Lower leg skin (tissue), 4 donors: ENCODE measurements around the gene IFNGR2. TPM values are rescaled to one million over a fixed set of nuclear protein-coding genes. Genes with fewer than 3 reads are reported as not detected.

Experiments
- DNase-seq, 2 donors: peaks; one replicate each; pipeline ENCODE4 v3.0.0-alpha.2; 2019; ENCODE audit warnings: low spot score in 2 of 2
- H3K4me3 ChIP-seq: fragments of 200-600 bp; sonication (generic); 2 replicates; pipeline ENCODE4 v1.5.1; 2017; ENCODE audit warnings: mild to moderate bottlenecking, low read depth; ENCODE audit not compliant: poor library complexity, severe bottlenecking
- CTCF ChIP-seq, 3 donors: fragments of 450-650 bp; IDR thresholded peaks; one replicate each; pipeline ENCODE4 v1.5.1; 2016; ENCODE audit warnings: antibody characterized with exemption in 3 of 3, mild to moderate bottlenecking in 3 of 3, moderate library complexity in 2 of 3
- POLR2A ChIP-seq, 2 donors: fragments of 450-650 bp; IDR thresholded peaks; one replicate each; pipeline ENCODE4 v1.6.1; 2016 to 2017; ENCODE audit warnings: antibody characterized with exemption in 2 of 2, mild to moderate bottlenecking in 1 of 2, moderate library complexity in 1 of 2
- WGBS, 2 donors: methylation state at CpG; one replicate each; pipeline ENCODE4 v1.1.5; 2018; 5-methylcytosine and 5-hydroxymethylcytosine counted together
- intact Hi-C: fragments of 100-400 bp; cut with DNase I; formaldehyde crosslinking; loops from one replicate; pipeline ENCODE4 v1.15.0; 2023; ENCODE audit warnings: low total_unique reads
- total RNA-seq, 4 donors: library from RNA; depleted of rRNA; stranded (reverse); fragments of >200 nt; gene quantifications; one replicate each; pipeline ENCODE4 v1.1.0, GENCODE V29; 2016

The IFNGR2 gene
- total RNA-seq, 4 donors from 2014 or later = 46.7 to 74.1 (median 60.9) TPM

GRCh38 chr21:33449616-33450015, 46.4 kb downstream of the IFNGR2 start:
- DNase-seq = no peak
- WGBS, 2 donors = 86 to 87% methylated on average over 4 of the region's 4 CpGs
- intact Hi-C loops = loop anchor here (5.0 to 10.0 kb wide), 2 partner anchors 85 to 247 kb away; no protein-coding TSS in a partner anchor

GRCh38 chr21:33451634-33452071, 48.4 kb downstream of the IFNGR2 start:
- no peak for DNase-seq
- TF ChIP-seq POLR2A (IDR thresholded peaks at IDR 0.05) = no peak
- no peak for TF ChIP-seq CTCF (IDR thresholded peaks at IDR 0.05)
- 69 to 70% methylated on average over 1 of the region's 1 CpG for WGBS, 2 donors

More at GRCh38 chr21:33449616-33450015, 46.4 kb downstream of the IFNGR2 start:
- no peak overlapping the region for H3K4me3 ChIP-seq
- TF ChIP-seq POLR2A (IDR thresholded peaks at IDR 0.05) = no peak
- TF ChIP-seq CTCF (IDR thresholded peaks at IDR 0.05) = no peak

GRCh38 chr21:33452362-33452761, 49.1 kb downstream of the IFNGR2 start:
- WGBS, 2 donors = 92 to 96% methylated on average over 3 of the region's 3 CpGs
- TF ChIP-seq POLR2A (IDR thresholded peaks at IDR 0.05) = no peak
- no peak for TF ChIP-seq CTCF (IDR thresholded peaks at IDR 0.05)
- no peak for DNase-seq
- intact Hi-C loops = no loop called here
- H3K4me3 ChIP-seq = no peak overlapping the region

More at GRCh38 chr21:33451634-33452071, 48.4 kb downstream of the IFNGR2 start:
- H3K4me3 ChIP-seq = no peak overlapping the region
- intact Hi-C loops = no loop called here

- no peak for DNase-seq
- intact Hi-C loops = no loop called here
- WGBS, 2 donors = 83 to 91% methylated on average over 6 of the region's 6 CpGs
- no peak overlapping the region for H3K4me3 ChIP-seq
- TF ChIP-seq POLR2A (IDR thresholded peaks at IDR 0.05) (no peak), CTCF (IDR thresholded peaks at IDR 0.05) (no peak)
Observed at GRCh38 chr21:33455686-33456446, 52.7 kb downstream of the IFNGR2 start.

- no peak for TF ChIP-seq POLR2A (IDR thresholded peaks at IDR 0.05)
- TF ChIP-seq CTCF (IDR thresholded peaks at IDR 0.05) = no peak
- 92 to 98% methylated on average over 3 of the region's 3 CpGs for WGBS, 2 donors
- intact Hi-C loops = no loop called here
- no peak for DNase-seq
- H3K4me3 ChIP-seq = no peak overlapping the region
Observed at GRCh38 chr21:33458861-33459260, 55.6 kb downstream of the IFNGR2 start.
